HEK293 (cell line): ENCODE data around the gene IPO9.

Source experiments
- CTCF ChIA-PET: fragments of 350-600 bp; formaldehyde crosslinking; extraction: SDS; loops from one replicate; lab custom pipeline; 2021; ENCODE audit warnings: antibody characterized with exemption; lab: Yijun Ruan, JAX
- POLR2A ChIA-PET: fragments of 300-600 bp; formaldehyde crosslinking; extraction: SDS; loops from one replicate; lab custom pipeline; 2020; ENCODE audit warnings: antibody characterized with exemption, inconsistent platforms; lab: Yijun Ruan, JAX
- H3K27ac ChIP-seq: fragments of 200-500 bp; sonication (Bioruptor generic); 2 replicates; pipeline ENCODE4 v1.5.1; 2014; ENCODE audit warnings: low read depth, low read length, control low read depth, inconsistent platforms; ENCODE audit errors: extremely low read depth
- H3K36me3 ChIP-seq, 2 experiments: fragments of 200-500 bp in 1 of 2; sonication (Bioruptor generic) in 1 of 2; 1 replicate in 1 of 2; 2 replicates in 1 of 2; pipeline ENCODE4 v1.5.1; 2014 to 2017; ENCODE audit warnings: inconsistent platforms in 2 of 2, low read length in 2 of 2; ENCODE audit not compliant: control insufficient read depth in 2 of 2, insufficient read depth in 1 of 2
- H3K4me1 ChIP-seq: fragments of 200-500 bp; sonication (Bioruptor generic); 2 replicates; pipeline ENCODE4 v1.5.1; 2014; ENCODE audit warnings: mild to moderate bottlenecking, low read length, inconsistent platforms; ENCODE audit not compliant: control insufficient read depth, insufficient read depth
- H3K4me3 ChIP-seq: 2 replicates; pipeline ENCODE4 v1.5.1; 2011; ENCODE audit warnings: low read depth, mild to moderate bottlenecking, control low read depth, low read length, moderate library complexity
- H3K9me3 ChIP-seq: fragments of 200-500 bp; sonication (Bioruptor generic); 2 replicates; pipeline ENCODE4 v1.5.1; 2014; ENCODE audit warnings: low read depth, low read length, inconsistent platforms; ENCODE audit not compliant: control insufficient read depth, insufficient read depth
- KLF9 ChIP-seq: fragments of 450-650 bp; formaldehyde crosslinking; IDR thresholded peaks from 2 replicates; pipeline ENCODE4 v1.5.1; 2016; ENCODE audit warnings: missing biosample characterization, missing genetic modification characterization, low read depth
- PATZ1 ChIP-seq: fragments of 450-650 bp; formaldehyde crosslinking; IDR thresholded peaks from 2 replicates; pipeline ENCODE4 v1.5.1; 2016; ENCODE audit warnings: missing biosample characterization, missing genetic modification characterization
- ZNF114 ChIP-seq: fragments of 450-650 bp; formaldehyde crosslinking; IDR thresholded peaks from 2 replicates; pipeline ENCODE4 v1.5.0; 2017; ENCODE audit warnings: missing biosample characterization, missing genetic modification characterization
- ZNF146 ChIP-seq: fragments of 450-650 bp; formaldehyde crosslinking; IDR thresholded peaks from 2 replicates; pipeline ENCODE4 v1.5.1; 2016; ENCODE audit warnings: missing biosample characterization, missing genetic modification characterization
- ZNF155 ChIP-seq: fragments of 450-650 bp; formaldehyde crosslinking; IDR thresholded peaks from 2 replicates; pipeline ENCODE4 v1.5.1; 2016; ENCODE audit warnings: missing biosample characterization, missing genetic modification characterization
- ZNF202 ChIP-seq: fragments of 450-650 bp; formaldehyde crosslinking; IDR thresholded peaks from 2 replicates; pipeline ENCODE4 v1.5.1; 2016; ENCODE audit warnings: missing biosample characterization, missing genetic modification characterization, borderline replicate concordance
- ZNF366 ChIP-seq: fragments of 450-650 bp; formaldehyde crosslinking; conservative IDR thresholded peaks from 2 replicates; pipeline ENCODE4 v1.5.1; 2016; ENCODE audit warnings: missing biosample characterization, missing genetic modification characterization
- ZNF600 ChIP-seq: fragments of 450-650 bp; formaldehyde crosslinking; IDR thresholded peaks from 2 replicates; pipeline ENCODE4 v1.5.1; 2016; ENCODE audit warnings: missing biosample characterization, missing genetic modification characterization
- ZNF621 ChIP-seq: fragments of 450-650 bp; formaldehyde crosslinking; IDR thresholded peaks from 2 replicates; pipeline ENCODE4 v1.5.1; 2017; ENCODE audit warnings: missing biosample characterization, missing genetic modification characterization
- ZSCAN4 ChIP-seq: fragments of 450-650 bp; formaldehyde crosslinking; IDR thresholded peaks from 2 replicates; pipeline ENCODE4 v1.5.1; 2017; ENCODE audit warnings: missing biosample characterization, missing genetic modification characterization
- TF ChIP-seq, protein P1 (sequence below): IDR thresholded peaks from 2 replicates; pipeline ENCODE4 v1.6.1; 2011; ENCODE audit warnings: mild to moderate bottlenecking, low read depth, low read length, borderline replicate concordance
- TF ChIP-seq, protein P2 (sequence below): fragments of 450-650 bp; formaldehyde crosslinking; IDR thresholded peaks from 2 replicates; pipeline ENCODE4 v1.5.1; 2016; ENCODE audit warnings: missing biosample characterization, missing genetic modification characterization
- TF ChIP-seq, protein P3 (sequence below): fragments of 450-650 bp; formaldehyde crosslinking; IDR thresholded peaks from 2 replicates; pipeline ENCODE4 v1.5.1; 2016; ENCODE audit warnings: missing biosample characterization, missing genetic modification characterization

Gene IPO9

DNA sequence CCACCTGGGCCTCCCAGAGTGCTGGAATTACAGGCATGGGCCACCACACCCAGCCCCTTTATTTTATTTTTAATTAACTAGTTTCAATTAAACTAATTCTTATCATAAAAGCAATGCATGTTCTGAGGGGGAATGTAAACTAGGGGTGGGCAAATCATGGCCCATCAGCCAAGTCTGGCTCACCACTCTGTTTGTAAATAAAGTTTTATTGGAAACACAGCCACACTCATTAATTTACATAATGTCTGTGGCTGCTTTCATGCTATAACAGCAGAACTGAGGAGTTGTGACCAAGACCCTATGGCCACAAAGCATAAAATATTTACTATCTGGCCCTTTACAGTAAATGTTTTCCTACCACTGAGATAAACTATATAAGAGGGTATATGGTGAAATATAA is 28.7 kb upstream of the IPO9 start (continued):
- TF ChIP-seq, protein P1, sequence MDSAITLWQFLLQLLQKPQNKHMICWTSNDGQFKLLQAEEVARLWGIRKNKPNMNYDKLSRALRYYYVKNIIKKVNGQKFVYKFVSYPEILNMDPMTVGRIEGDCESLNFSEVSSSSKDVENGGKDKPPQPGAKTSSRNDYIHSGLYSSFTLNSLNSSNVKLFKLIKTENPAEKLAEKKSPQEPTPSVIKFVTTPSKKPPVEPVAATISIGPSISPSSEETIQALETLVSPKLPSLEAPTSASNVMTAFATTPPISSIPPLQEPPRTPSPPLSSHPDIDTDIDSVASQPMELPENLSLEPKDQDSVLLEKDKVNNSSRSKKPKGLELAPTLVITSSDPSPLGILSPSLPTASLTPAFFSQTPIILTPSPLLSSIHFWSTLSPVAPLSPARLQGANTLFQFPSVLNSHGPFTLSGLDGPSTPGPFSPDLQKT, result no peak
- TF ChIP-seq KLF9 (tag by site-specific recombination) (no peak), ZNF146 (no peak), ZNF202 (no peak), PATZ1 (tag by site-specific recombination) (no peak), ZNF366 (tag by site-specific recombination) (no peak), ZNF621 (tag by site-specific recombination) (no peak), ZNF155 (tag by site-specific recombination) (no peak), ZNF600 (no peak)
- TF ChIP-seq, protein P2, sequence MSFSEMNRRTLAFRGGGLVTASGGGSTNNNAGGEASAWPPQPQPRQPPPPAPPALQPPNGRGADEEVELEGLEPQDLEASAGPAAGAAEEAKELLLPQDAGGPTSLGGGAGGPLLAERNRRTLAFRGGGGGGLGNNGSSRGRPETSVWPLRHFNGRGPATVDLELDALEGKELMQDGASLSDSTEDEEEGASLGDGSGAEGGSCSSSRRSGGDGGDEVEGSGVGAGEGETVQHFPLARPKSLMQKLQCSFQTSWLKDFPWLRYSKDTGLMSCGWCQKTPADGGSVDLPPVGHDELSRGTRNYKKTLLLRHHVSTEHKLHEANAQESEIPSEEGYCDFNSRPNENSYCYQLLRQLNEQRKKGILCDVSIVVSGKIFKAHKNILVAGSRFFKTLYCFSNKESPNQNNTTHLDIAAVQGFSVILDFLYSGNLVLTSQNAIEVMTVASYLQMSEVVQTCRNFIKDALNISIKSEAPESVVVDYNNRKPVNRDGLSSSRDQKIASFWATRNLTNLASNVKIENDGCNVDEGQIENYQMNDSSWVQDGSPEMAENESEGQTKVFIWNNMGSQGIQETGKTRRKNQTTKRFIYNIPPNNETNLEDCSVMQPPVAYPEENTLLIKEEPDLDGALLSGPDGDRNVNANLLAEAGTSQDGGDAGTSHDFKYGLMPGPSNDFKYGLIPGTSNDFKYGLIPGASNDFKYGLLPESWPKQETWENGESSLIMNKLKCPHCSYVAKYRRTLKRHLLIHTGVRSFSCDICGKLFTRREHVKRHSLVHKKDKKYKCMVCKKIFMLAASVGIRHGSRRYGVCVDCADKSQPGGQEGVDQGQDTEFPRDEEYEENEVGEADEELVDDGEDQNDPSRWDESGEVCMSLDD, result no peak
- TF ChIP-seq, protein P3, sequence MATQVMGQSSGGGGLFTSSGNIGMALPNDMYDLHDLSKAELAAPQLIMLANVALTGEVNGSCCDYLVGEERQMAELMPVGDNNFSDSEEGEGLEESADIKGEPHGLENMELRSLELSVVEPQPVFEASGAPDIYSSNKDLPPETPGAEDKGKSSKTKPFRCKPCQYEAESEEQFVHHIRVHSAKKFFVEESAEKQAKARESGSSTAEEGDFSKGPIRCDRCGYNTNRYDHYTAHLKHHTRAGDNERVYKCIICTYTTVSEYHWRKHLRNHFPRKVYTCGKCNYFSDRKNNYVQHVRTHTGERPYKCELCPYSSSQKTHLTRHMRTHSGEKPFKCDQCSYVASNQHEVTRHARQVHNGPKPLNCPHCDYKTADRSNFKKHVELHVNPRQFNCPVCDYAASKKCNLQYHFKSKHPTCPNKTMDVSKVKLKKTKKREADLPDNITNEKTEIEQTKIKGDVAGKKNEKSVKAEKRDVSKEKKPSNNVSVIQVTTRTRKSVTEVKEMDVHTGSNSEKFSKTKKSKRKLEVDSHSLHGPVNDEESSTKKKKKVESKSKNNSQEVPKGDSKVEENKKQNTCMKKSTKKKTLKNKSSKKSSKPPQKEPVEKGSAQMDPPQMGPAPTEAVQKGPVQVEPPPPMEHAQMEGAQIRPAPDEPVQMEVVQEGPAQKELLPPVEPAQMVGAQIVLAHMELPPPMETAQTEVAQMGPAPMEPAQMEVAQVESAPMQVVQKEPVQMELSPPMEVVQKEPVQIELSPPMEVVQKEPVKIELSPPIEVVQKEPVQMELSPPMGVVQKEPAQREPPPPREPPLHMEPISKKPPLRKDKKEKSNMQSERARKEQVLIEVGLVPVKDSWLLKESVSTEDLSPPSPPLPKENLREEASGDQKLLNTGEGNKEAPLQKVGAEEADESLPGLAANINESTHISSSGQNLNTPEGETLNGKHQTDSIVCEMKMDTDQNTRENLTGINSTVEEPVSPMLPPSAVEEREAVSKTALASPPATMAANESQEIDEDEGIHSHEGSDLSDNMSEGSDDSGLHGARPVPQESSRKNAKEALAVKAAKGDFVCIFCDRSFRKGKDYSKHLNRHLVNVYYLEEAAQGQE (tag by site-specific recombination), result no peak

DNA sequence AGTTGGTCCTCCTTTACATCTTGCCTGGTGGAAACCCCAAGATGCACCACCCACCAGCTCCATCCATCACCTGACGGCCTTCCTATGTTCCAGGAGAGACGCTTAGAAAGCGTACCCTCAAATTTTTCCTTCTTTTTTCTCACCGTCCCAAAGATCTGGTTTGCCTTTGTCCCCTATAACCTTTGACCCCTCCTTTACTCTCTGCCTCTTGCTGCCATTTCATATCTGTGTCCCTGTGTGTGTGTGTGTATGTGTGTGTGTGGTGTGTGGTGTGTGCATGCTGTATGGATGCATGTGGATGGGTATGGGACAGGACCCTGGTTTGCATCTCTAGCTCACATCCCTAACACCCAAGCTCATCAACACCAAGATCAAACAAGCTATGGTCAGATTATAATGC is 22.2 kb upstream of the IPO9 start:
- Histone ChIP-seq H3K9me3 (no peaks in the 10 kb centered on the region), H3K36me3 (peaks cover 0 to 67% of the 10 kb centered on the region in 2 experiments; a peak in 2 of 3 replicates), H3K4me3 (no peak overlapping the region), H3K4me1 (no peaks in the 10 kb centered on the region), H3K27ac (no peak overlapping the region)
- ChIA-PET CTCF (interaction anchor here (0.6 to 2.0 kb wide), 6 partner anchors 11 to 247 kb away, joined by 3 to 7 read pairs (median 4); no protein-coding TSS in a partner anchor), POLR2A (no interaction called here)
- TF ChIP-seq ZNF114 (tag by site-specific recombination) (no peak), ZSCAN4 (tag by site-specific recombination) (0 out of 2 replicates have a peak, but pooled peaks have one; percentile 32)
